ENCODE measurements around the gene ANAPC16.

Gene ANAPC16

DNA sequence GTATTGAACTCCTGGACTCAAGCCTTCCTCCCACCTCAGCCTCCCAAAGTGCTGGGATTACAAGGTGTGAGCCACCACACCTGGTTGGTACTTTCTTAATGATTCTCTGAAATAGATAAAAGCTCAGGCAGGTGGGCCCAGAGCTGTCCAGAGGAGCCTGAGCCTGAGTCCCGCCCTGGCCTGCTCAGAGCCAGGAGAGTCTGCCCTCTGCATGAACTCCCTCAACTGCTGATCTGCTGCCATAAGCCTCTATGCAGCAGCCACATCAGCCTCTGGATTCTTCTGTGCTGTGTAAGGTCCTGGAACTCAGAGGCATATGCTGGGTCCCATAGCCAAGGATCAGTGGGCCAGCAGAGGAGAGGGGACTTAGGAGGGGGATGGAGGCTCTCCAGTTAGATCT is 34.9 kb downstream of the ANAPC16 start:
- H3K4me3 ChIP-seq (ENCODE audit: low read length): no peak overlapping the region
- TF ChIP-seq CTCF (IDR thresholded peaks at IDR 0.05; ENCODE audit: insufficient read depth, low read depth, low read length, missing control alignments): no peak
- DNase-seq (ENCODE audit: low read depth): no peak

DNA sequence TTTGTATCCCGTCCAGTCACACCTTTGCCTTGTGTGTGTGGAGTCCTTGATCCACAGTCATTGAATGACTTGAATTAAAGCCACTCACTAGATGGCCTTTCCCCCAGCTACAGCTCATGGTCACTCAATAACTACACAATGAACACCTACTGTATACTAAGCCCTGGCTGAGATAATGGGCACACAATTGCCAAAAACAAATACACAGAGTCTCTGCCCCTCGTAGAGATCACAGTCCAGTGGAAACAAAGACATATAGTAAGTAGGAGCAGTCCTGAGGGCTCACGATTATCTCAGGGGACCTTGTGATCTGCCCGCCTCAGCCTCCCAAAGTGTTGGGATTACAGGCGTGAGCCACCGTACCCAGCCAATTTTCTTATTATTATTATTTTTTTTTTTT is 35.8 kb downstream of the ANAPC16 start:
- TF ChIP-seq CTCF (IDR thresholded peaks at IDR 0.05; ENCODE audit: insufficient read depth, low read depth, low read length, missing control alignments): no peak
- no peak for DNase-seq (ENCODE audit: low read depth)
- H3K4me3 ChIP-seq (ENCODE audit: low read length): no peak overlapping the region

DNA sequence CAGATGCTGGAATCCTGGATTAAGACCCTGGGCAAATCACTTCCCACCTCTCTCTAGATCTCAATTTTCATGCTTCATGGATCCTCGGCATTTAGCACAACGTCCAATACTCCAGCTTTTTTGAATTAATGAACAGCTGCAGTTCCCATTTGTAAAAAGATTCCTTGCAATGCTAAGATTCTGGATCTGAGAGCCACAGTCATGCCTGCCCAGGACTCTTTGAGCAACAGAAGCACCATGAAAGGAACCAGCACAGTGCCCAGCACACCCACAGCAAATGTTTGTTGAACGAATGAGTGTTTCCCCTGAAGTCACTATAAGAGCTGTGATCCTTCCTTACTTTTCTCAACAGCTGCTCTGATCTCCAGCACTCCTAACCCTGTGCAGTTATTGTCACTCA is 37.2 kb downstream of the ANAPC16 start:
- TF ChIP-seq CTCF (IDR thresholded peaks at IDR 0.05; ENCODE audit: insufficient read depth, low read depth, low read length, missing control alignments): no peak
- DNase-seq (ENCODE audit: low read depth): no peak
- no peak overlapping the region for H3K4me3 ChIP-seq (ENCODE audit: low read length)

DNA sequence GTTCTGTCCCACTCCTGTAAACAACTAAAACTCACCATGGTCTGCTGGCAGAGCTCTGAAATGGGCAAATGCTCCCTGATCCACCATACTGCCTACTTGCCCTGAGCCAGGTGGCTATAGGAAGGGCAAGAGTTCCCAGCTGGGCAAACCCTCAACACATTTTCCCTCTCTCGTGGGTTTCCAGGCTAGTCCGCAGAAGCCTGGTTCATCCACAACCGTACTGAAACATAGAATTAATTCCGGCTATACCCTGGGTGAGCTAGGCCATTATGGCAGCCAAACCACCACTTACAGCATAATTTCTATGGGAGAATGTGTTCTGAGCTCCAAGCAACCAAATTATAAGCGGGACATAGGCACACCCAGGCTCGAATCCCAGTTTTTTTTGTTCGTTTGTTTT is 37.8 kb downstream of the ANAPC16 start:
- H3K4me3 ChIP-seq (ENCODE audit: low read length): no peak overlapping the region
- no peak for DNase-seq (ENCODE audit: low read depth)
- TF ChIP-seq CTCF (IDR thresholded peaks at IDR 0.05; ENCODE audit: insufficient read depth, low read depth, low read length, missing control alignments): no peak

- H3K4me3 ChIP-seq (ENCODE audit: low read length): no peak overlapping the region
- DNase-seq (ENCODE audit: low read depth): peak; percentile 66
- no peak for TF ChIP-seq CTCF (IDR thresholded peaks at IDR 0.05; ENCODE audit: insufficient read depth, low read depth, low read length, missing control alignments)
These were observed 39.2 kb downstream of the ANAPC16 start for GRCh38 chr10:72254813-72255568.

GRCh38 chr10:72255977-72256729 is 40.3 kb downstream of the ANAPC16 start:
- DNase-seq (ENCODE audit: low read depth): no peak
- no peak for TF ChIP-seq CTCF (IDR thresholded peaks at IDR 0.05; ENCODE audit: insufficient read depth, low read depth, low read length, missing control alignments)
- H3K4me3 ChIP-seq (ENCODE audit: low read length): no peak overlapping the region

All from epithelial cell of esophagus (primary cell).